K562 (cell line): ENCODE results near the gene LSM8. TPM values are rescaled to one million over a fixed set of nuclear protein-coding genes. Genes with fewer than 3 reads are reported as not detected.

Experiments
- DDX20 ChIP-seq: fragments of 450-650 bp; IDR thresholded peaks from 2 replicates; pipeline ENCODE4 v1.6.1; 2016; ENCODE audit warnings: missing genetic modification characterization, low read depth, mild to moderate bottlenecking, missing compliant biosample characterization, moderate library complexity
- E2F5 ChIP-seq: sonication (generic); formaldehyde crosslinking; IDR thresholded peaks from 2 replicates; pipeline ENCODE4 v1.8.0; 2022; ENCODE audit warnings: mild to moderate bottlenecking, missing genetic modification reagents
- FOS ChIP-seq: IDR thresholded peaks from 3 replicates; pipeline ENCODE4 v1.6.1; 2011; ENCODE audit not compliant: insufficient read length; ENCODE audit errors: extremely low read depth
- FOXP1 ChIP-seq: sonication (generic); formaldehyde crosslinking; IDR thresholded peaks from 2 replicates; pipeline ENCODE4 v1.8.0; 2022; ENCODE audit warnings: mild to moderate bottlenecking, missing genetic modification reagents
- HDAC2 ChIP-seq: fragments of 450-650 bp; IDR thresholded peaks from 2 replicates; pipeline ENCODE4 v1.6.1; 2016; ENCODE audit warnings: mild to moderate bottlenecking
- IRF9 ChIP-seq: fragments of 450-650 bp; IDR thresholded peaks from 2 replicates; pipeline ENCODE4 v1.6.1; 2016; ENCODE audit warnings: missing biosample characterization, missing genetic modification characterization
- KHSRP ChIP-seq: fragments of 450-650 bp; IDR thresholded peaks from 2 replicates; pipeline ENCODE4 v1.6.1; 2017
- RBBP5 ChIP-seq: fragments of 200-600 bp; sonication (generic); IDR thresholded peaks from 2 replicates; pipeline ENCODE4 v1.6.1; 2012; ENCODE audit warnings: borderline replicate concordance, mild to moderate bottlenecking, low read length, control low read depth, inconsistent platforms; ENCODE audit not compliant: insufficient read depth, poor library complexity, severe bottlenecking
- RBFOX2 ChIP-seq: fragments of 200-400 bp; formaldehyde crosslinking; IDR thresholded peaks from 2 replicates; pipeline ENCODE4 v1.6.1; 2017; ENCODE audit warnings: low read depth, mild to moderate bottlenecking, low read length, moderate library complexity
- SIX5 ChIP-seq, 2 experiments: IDR thresholded peaks; 2 replicates each; pipeline ENCODE4 v1.6.1; 2011; ENCODE audit warnings: low read length in 2 of 2, borderline replicate concordance in 1 of 2, low read depth in 1 of 2, mild to moderate bottlenecking in 1 of 2, moderate library complexity in 1 of 2; ENCODE audit not compliant: insufficient read depth in 1 of 2
- ZFP91 ChIP-seq: sonication (generic); formaldehyde crosslinking; IDR thresholded peaks from 2 replicates; pipeline ENCODE4 v1.8.0; 2022; ENCODE audit warnings: mild to moderate bottlenecking, missing genetic modification reagents
- ZNF3 ChIP-seq: fragments of 250-450 bp; sonication (Bioruptor Pico); IDR thresholded peaks from 2 replicates; pipeline ENCODE4 v1.5.0; 2021; ENCODE audit warnings: mild to moderate bottlenecking, moderate library complexity
- ZNF318 ChIP-seq, 2 experiments: fragments of 450-650 bp; IDR thresholded peaks; 2 replicates each; pipeline ENCODE4 v1.6.1; 2016; ENCODE audit warnings: mild to moderate bottlenecking in 2 of 2, borderline replicate concordance in 1 of 2, low read depth in 1 of 2, moderate library complexity in 1 of 2
- ZNF79 ChIP-seq: fragments of 250-450 bp; sonication (Bioruptor Pico); IDR thresholded peaks from 2 replicates; pipeline ENCODE4 v1.4.0; 2020; ENCODE audit warnings: low read depth, mild to moderate bottlenecking, moderate library complexity
- polyA plus RNA-seq, 8 experiments: library from polyadenylated mRNA; depleted of rRNA in 4 of 8; stranded (reverse) in 5 of 8; unstranded in 3 of 8; fragments of >200 nt; fragmentation: Nextera tagmentation in 2 of 8; fragmentation: Illumina TruSeq in 1 of 8; extraction: Ambion mirVana in 2 of 8; extraction: Trizol in 1 of 8; gene quantifications; 2 replicates each; pipeline versions ENCODE4 v1.2.1 to v1.2.3, GENCODE V29; 2011 to 2014; ENCODE audit warnings: inconsistent platforms in 1 of 8, missing spikeins in 1 of 8
- total RNA-seq, 7 experiments: library from RNA; depleted of rRNA in 6 of 7; stranded (reverse); fragments of >200 nt in 6 of 7; fragmentation: Illumina TruSeq in 2 of 7; extraction: Trizol in 2 of 7; gene quantifications; 2 replicates each; pipeline versions ENCODE4 v1.2.1 to v1.2.3, GENCODE V29; 2011 to 2021; ENCODE audit warnings: low replicate concordance in 1 of 7

Gene LSM8
- total and polyA plus RNA-seq, 9 of the 15 experiments (the other 6 are each of a cell fraction or from before 2014, with no cell fraction given): 81.5 to 340 (median 180) TPM

- no peak for TF ChIP-seq ZFP91 (CRISPR knock-in tag)
- TF ChIP-seq ZNF3 (CRISPR knock-in tag): no peak
- no peak for TF ChIP-seq RBFOX2
- no peak for TF ChIP-seq DDX20 (tag)
- TF ChIP-seq FOXP1 (CRISPR knock-in tag): no peak; the same call in 1 of the 2 replicates
- no peak for TF ChIP-seq E2F5 (CRISPR knock-in tag)
- TF ChIP-seq ZNF79 (CRISPR knock-in tag): no peak
- no peak for TF ChIP-seq SIX5 (IDR thresholded peaks at IDR 0.05; ENCODE audit: borderline replicate concordance in 1 of 2, insufficient read depth in 1 of 2, low read depth in 1 of 2, low read length in 2 of 2)
- TF ChIP-seq IRF9 (tag): no peak
- TF ChIP-seq KHSRP: no peak
- no peak for TF ChIP-seq RBBP5
- no peak for TF ChIP-seq ZNF318 (IDR thresholded peaks at IDR 0.05; ENCODE audit: borderline replicate concordance in 1 of 2, low read depth in 1 of 2)
- TF ChIP-seq HDAC2: no peak
- TF ChIP-seq FOS: no peak
Measured at GRCh38 chr7:118183428-118183785, 557 bp upstream of the LSM8 start (continued).
